Gastrocnemius medialis (tissue), 4 donors: ENCODE results near the gene STRA6. TPM values are rescaled to one million over a fixed set of nuclear protein-coding genes. Genes with fewer than 3 reads are reported as not detected.

Experiments
- ATAC-seq, 2 donors: fragments of 150-250 bp; one replicate each; pipeline ENCODE4 v1.9.1; 2016
- DNase-seq, 2 donors: peaks; one replicate each; pipeline ENCODE4 v3.0.0-alpha.2; 2019
- H3K27ac ChIP-seq, 4 donors: fragments of 200-600 bp; sonication (generic); 1 replicate in 1 of 4; 2 replicates in 3 of 4; pipeline ENCODE4 v1.5.1; 2016 to 2018; ENCODE audit warnings: mild to moderate bottlenecking in 2 of 4, moderate library complexity in 1 of 4
- H3K27me3 ChIP-seq, 3 donors: fragments of 200-600 bp; sonication (generic) in 2 of 3; 1 replicate in 1 of 3; 2 replicates in 2 of 3; pipeline versions ENCODE4 v1.5.1 to v1.6.0; 2016 to 2019; ENCODE audit warnings: mild to moderate bottlenecking in 1 of 3, moderate library complexity in 1 of 3
- H3K36me3 ChIP-seq, 2 donors: fragments of 200-600 bp; sonication (generic) in 1 of 2; one replicate each; pipeline ENCODE4 v1.5.1; 2017 to 2018
- H3K4me1 ChIP-seq, 2 donors: fragments of 200-600 bp; sonication (generic) in 1 of 2; one replicate each; pipeline ENCODE4 v1.5.1; 2016 to 2017; ENCODE audit warnings: mild to moderate bottlenecking in 2 of 2
- H3K4me3 ChIP-seq, 4 donors: fragments of 200-600 bp; sonication (generic) in 3 of 4; 1 replicate in 1 of 4; 2 replicates in 3 of 4; pipeline ENCODE4 v1.5.1; 2016 to 2019; ENCODE audit warnings: mild to moderate bottlenecking in 2 of 4
- H3K9me3 ChIP-seq, 3 donors: fragments of 200-600 bp; sonication (generic) in 2 of 3; 1 replicate in 1 of 3; 2 replicates in 2 of 3; pipeline ENCODE4 v1.5.1; 2016 to 2019
- POLR2A ChIP-seq, 2 donors: fragments of 450-650 bp; IDR thresholded peaks; one replicate each; pipeline ENCODE4 v1.6.1; 2017; ENCODE audit warnings: antibody characterized with exemption in 2 of 2, mild to moderate bottlenecking in 2 of 2, moderate library complexity in 2 of 2
- in situ Hi-C, 4 donors: fragments of 200-750 bp; cut with MboI; loops; one replicate each; pipeline versions ENCODE4 v1.15.0 to v1.8.0; 2017; ENCODE audit warnings: low sequenced_read_pairs in 4 of 4
- intact Hi-C: fragments of 100-400 bp; cut with DNase I; formaldehyde crosslinking; loops from one replicate; pipeline ENCODE4 v1.15.1; 2023; ENCODE audit warnings: low total_unique reads
- total RNA-seq, 4 donors: library from RNA; depleted of rRNA; stranded (reverse); fragments of >200 nt; gene quantifications; one replicate each; pipeline versions ENCODE4 v1.1.0 to v1.2.3, GENCODE V29; 2016
- TF ChIP-seq, protein P1 (sequence below), 5 experiments: fragments of 450-650 bp in 3 of 5; fragments of 200-600 bp in 2 of 5; sonication (generic) in 2 of 5; IDR thresholded peaks in 4 of 5; conservative IDR thresholded peaks in 1 of 5; 1 replicate in 4 of 5; 2 replicates in 1 of 5; pipeline ENCODE4 v1.5.1; 2016 to 2019; ENCODE audit warnings: antibody characterized with exemption in 5 of 5, mild to moderate bottlenecking in 3 of 5, moderate library complexity in 3 of 5

Gene STRA6
- total RNA-seq, 4 donors from 2014 or later = not detected

DNA sequence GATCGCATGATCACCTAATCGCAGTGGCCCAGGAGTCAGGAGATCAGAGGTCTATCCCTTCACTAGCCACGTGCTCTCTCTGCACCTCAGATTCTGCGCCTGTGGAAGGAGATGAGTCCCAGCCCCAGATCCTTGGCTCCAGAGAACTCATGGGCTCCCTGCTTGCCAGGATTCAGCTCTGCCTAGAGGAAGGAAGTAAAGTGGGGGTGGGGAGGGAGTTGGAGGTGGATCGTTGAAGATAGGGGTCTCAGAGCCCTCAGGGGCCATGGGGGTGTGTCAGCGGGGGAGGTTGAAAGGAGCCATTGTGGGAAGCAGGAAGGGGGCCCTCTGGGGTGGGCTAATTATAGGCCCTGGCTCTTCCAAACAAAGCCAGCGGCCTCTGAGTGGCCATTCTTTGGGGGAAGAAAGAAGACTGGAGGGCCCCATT, 11.3 kb upstream of the STRA6 start:
- Histone ChIP-seq H3K9me3 (no peaks in the 10 kb centered on the region), H3K4me1 (no peaks in the 10 kb centered on the region), H3K4me3 (no peak overlapping the region), H3K27ac (no peak overlapping the region), H3K36me3 (no peaks in the 10 kb centered on the region), H3K27me3 (peaks cover 0 to 4% (median 0%) of the 10 kb centered on the region in 3 donors)
- intact Hi-C loops = no loop called here
- no peak for TF ChIP-seq POLR2A (IDR thresholded peaks at IDR 0.05)
- TF ChIP-seq, protein P1, sequence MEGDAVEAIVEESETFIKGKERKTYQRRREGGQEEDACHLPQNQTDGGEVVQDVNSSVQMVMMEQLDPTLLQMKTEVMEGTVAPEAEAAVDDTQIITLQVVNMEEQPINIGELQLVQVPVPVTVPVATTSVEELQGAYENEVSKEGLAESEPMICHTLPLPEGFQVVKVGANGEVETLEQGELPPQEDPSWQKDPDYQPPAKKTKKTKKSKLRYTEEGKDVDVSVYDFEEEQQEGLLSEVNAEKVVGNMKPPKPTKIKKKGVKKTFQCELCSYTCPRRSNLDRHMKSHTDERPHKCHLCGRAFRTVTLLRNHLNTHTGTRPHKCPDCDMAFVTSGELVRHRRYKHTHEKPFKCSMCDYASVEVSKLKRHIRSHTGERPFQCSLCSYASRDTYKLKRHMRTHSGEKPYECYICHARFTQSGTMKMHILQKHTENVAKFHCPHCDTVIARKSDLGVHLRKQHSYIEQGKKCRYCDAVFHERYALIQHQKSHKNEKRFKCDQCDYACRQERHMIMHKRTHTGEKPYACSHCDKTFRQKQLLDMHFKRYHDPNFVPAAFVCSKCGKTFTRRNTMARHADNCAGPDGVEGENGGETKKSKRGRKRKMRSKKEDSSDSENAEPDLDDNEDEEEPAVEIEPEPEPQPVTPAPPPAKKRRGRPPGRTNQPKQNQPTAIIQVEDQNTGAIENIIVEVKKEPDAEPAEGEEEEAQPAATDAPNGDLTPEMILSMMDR (IDR thresholded peaks at IDR 0.05 in 4 of 5, conservative IDR thresholded peaks at IDR 0.05 in 1 of 5) = no peak
- in situ Hi-C loops = no loop called here
- ATAC-seq (no peak), DNase-seq (no peak)

DNA sequence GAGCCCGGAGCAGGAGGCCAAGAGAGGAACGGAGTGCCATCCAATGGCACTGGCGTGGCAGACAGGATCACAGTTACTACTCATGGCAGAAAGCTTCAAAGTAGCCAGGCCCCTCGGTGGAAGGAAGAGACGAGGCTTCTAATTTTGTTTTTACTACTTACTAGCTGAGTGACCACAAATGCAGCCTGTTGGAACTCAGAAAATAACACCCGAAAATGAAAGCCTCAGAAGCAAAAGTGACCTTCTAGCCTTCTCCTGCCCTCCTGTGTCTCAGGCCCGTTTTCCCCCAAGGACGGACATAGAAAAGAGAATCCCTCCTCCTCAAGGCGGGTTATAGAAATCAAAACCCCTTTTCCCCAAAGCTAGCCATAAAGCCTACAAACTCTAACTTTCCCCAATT, 9.9 kb upstream of the STRA6 start:
- TF ChIP-seq, protein P1 (IDR thresholded peaks at IDR 0.05 in 4 of 5, conservative IDR thresholded peaks at IDR 0.05 in 1 of 5) = no peak
- TF ChIP-seq POLR2A (IDR thresholded peaks at IDR 0.05) = no peak
- H3K36me3 ChIP-seq = no peaks in the 10 kb centered on the region
- H3K27ac ChIP-seq = no peak overlapping the region
- ATAC-seq (no peak), DNase-seq (no peak)
- H3K27me3 ChIP-seq = peaks cover 0 to 4% (median 0%) of the 10 kb centered on the region in 3 donors
- H3K9me3 ChIP-seq = no peaks in the 10 kb centered on the region
- intact Hi-C loops = no loop called here
- in situ Hi-C loops = no loop called here
- no peaks in the 10 kb centered on the region for H3K4me1 ChIP-seq
- no peak overlapping the region for H3K4me3 ChIP-seq

DNA sequence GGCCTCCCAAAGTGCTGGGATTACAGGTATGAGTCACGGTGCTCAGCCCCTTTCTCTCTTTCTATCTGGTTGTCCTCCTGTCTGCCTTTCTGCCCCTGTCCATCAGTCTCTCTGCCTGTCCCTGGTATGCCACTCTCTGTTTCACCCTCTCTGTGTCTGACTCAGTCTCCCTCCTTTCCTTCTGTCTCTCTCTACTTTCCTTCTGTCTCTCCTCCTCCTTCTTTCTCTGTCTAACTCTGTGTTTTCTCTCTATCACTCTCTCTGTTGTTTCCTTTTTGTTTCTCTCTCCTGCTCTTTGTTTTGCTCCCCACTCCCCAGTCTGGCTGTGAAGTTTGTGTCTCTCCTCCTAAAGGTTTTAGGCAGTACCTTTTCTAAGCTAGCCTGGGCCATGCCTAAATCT, 9.1 kb upstream of the STRA6 start:
- no peak overlapping the region for H3K27ac ChIP-seq
- H3K9me3 ChIP-seq = no peaks in the 10 kb centered on the region
- ATAC-seq (no peak), DNase-seq (no peak)
- no peaks in the 10 kb centered on the region for H3K36me3 ChIP-seq
- in situ Hi-C loops = no loop called here
- H3K4me3 ChIP-seq = no peak overlapping the region
- intact Hi-C loops = no loop called here
- no peaks in the 10 kb centered on the region for H3K4me1 ChIP-seq
- H3K27me3 ChIP-seq = peaks cover 0 to 4% (median 0%) of the 10 kb centered on the region in 3 donors
- TF ChIP-seq POLR2A (IDR thresholded peaks at IDR 0.05) = no peak
- TF ChIP-seq, protein P1 (IDR thresholded peaks at IDR 0.05 in 4 of 5, conservative IDR thresholded peaks at IDR 0.05 in 1 of 5) = no peak

DNA sequence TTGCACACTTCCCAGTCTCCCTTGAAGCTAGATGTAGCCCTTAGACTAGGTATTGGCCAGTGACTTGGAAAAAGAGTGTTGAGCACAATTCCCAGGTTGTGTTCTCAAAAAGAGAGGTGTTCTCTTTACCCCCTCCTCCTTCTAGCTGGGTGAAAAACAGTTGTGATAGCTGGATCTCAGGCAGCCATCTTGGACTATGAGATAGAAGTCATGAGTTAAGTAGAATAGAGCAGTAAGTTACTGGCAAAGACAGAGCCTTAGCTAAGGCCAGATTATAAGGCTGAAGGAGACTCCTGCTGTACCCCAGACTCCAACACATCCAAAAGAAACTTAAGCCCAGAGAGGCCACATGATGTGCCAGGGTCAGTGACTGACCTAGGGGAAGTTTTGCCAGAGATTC, 8.1 kb upstream of the STRA6 start:
- in situ Hi-C loops = no loop called here
- TF ChIP-seq POLR2A (IDR thresholded peaks at IDR 0.05) = no peak
- TF ChIP-seq, protein P1 (IDR thresholded peaks at IDR 0.05 in 4 of 5, conservative IDR thresholded peaks at IDR 0.05 in 1 of 5) = no peak
- Histone ChIP-seq H3K4me1 (no peaks in the 10 kb centered on the region), H3K27me3 (peaks cover 0 to 4% (median 0%) of the 10 kb centered on the region in 3 donors), H3K27ac (no peak overlapping the region), H3K9me3 (no peaks in the 10 kb centered on the region), H3K36me3 (no peaks in the 10 kb centered on the region), H3K4me3 (no peak overlapping the region)
- intact Hi-C loops = no loop called here
- DNase-seq (no peak), ATAC-seq (no peak)

DNA sequence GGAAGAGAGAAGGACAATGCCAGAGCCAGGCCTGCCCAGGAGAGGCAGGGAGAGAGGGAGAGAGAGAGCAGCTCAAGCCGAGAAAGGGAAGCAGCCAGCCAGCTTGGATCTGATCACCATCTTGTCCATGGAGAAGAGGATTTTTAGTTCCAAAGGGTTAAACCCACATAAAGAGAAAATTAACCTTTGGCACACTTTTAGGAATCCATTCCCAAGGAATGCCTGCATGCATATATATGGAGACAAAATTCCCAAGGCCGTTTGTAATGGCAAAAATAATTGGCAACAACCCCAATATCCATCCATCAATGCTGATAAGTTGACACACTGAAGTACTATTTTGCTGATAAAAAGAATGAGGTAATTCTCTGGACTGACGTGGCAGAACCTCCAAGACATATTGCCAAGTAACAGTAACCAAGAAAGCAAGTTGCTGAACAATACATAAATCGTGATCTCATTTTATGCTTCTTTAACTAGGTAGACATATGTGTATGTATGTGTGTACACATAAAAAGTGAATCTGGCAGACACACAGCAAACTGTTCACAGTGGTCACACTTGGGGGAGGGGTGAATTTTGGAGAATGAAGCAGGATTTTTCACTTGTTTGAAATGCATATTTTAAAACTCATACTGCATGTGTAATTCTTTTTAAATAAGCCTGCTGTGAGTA, 7.5 kb upstream of the STRA6 start:
- DNase-seq (no peak), ATAC-seq (no peak)
- Histone ChIP-seq H3K27ac (no peak overlapping the region), H3K9me3 (no peaks in the 10 kb centered on the region), H3K36me3 (no peaks in the 10 kb centered on the region), H3K27me3 (peaks cover 0 to 4% (median 0%) of the 10 kb centered on the region in 3 donors), H3K4me3 (no peak overlapping the region), H3K4me1 (no peaks in the 10 kb centered on the region)
- no peak for TF ChIP-seq POLR2A (IDR thresholded peaks at IDR 0.05)
- TF ChIP-seq, protein P1 (IDR thresholded peaks at IDR 0.05 in 4 of 5, conservative IDR thresholded peaks at IDR 0.05 in 1 of 5) = no peak
- in situ Hi-C loops (no loop called here), intact Hi-C loops (no loop called here)
